Measurements from ENCODE around the gene ADAMTS6. TPM values are rescaled to one million over a fixed set of nuclear protein-coding genes. Genes with fewer than 3 reads are reported as not detected.

The ADAMTS6 gene
- total RNA-seq, 1 experiment from 2014 or later, result 1.2 TPM

- CTCF ChIA-PET, result no interaction called here
- no peaks in the 10 kb centered on the region for H3K4me1 Mint-ChIP-seq (ENCODE audit: low read depth, unreplicated experiment)
- H3K27ac Mint-ChIP-seq (ENCODE audit: unreplicated experiment), result no peak overlapping the region
- H3K27me3 Mint-ChIP-seq (ENCODE audit: unreplicated experiment), result no peaks in the 10 kb centered on the region
- H3K36me3 Mint-ChIP-seq (ENCODE audit: insufficient read depth, unreplicated experiment), result no peaks in the 10 kb centered on the region
- BruUV-seq (replicated peaks), result no TSS peak
- intact Hi-C loops (cut with micrococcal nuclease; ENCODE audit: unreplicated experiment), result no loop called here
- H3K4me3 Mint-ChIP-seq (ENCODE audit: low read depth, unreplicated experiment), result no peak overlapping the region
- no peak for DNase-seq
- H3K9me3 Mint-ChIP-seq (ENCODE audit: low read depth, unreplicated experiment), result no peaks in the 10 kb centered on the region
- TF ChIP-seq CTCF (IDR thresholded peaks at IDR 0.05; ENCODE audit: unreplicated experiment), result no peak
Observed at GRCh38 chr5:65451436-65451835, 30.3 kb downstream of the ADAMTS6 start.

- Mint-ChIP-seq H3K4me3 (ENCODE audit: low read depth, unreplicated experiment) (no peak overlapping the region), H3K9me3 (ENCODE audit: low read depth, unreplicated experiment) (no peaks in the 10 kb centered on the region), H3K4me1 (ENCODE audit: low read depth, unreplicated experiment) (no peaks in the 10 kb centered on the region), H3K27ac (ENCODE audit: unreplicated experiment) (no peak overlapping the region), H3K36me3 (ENCODE audit: insufficient read depth, unreplicated experiment) (no peaks in the 10 kb centered on the region), H3K27me3 (ENCODE audit: unreplicated experiment) (no peaks in the 10 kb centered on the region)
- no peak for TF ChIP-seq CTCF (IDR thresholded peaks at IDR 0.05; ENCODE audit: unreplicated experiment)
- CTCF ChIA-PET, result interaction anchor here (1.2 kb wide), 1 partner anchor 36 kb away, joined by 3 read pairs; no protein-coding TSS in a partner anchor
- intact Hi-C loops (cut with micrococcal nuclease; ENCODE audit: unreplicated experiment), result no loop called here
- DNase-seq, result no peak
- BruUV-seq (replicated peaks), result no TSS peak
Observed at GRCh38 chr5:65446682-65447081, 35.0 kb downstream of the ADAMTS6 start.

- Mint-ChIP-seq H3K27me3 (ENCODE audit: unreplicated experiment) (no peaks in the 10 kb centered on the region), H3K4me3 (ENCODE audit: low read depth, unreplicated experiment) (no peak overlapping the region), H3K36me3 (ENCODE audit: insufficient read depth, unreplicated experiment) (no peaks in the 10 kb centered on the region), H3K9me3 (ENCODE audit: low read depth, unreplicated experiment) (peaks cover under 1% of the 10 kb centered on the region), H3K27ac (ENCODE audit: unreplicated experiment) (no peak overlapping the region), H3K4me1 (ENCODE audit: low read depth, unreplicated experiment) (no peaks in the 10 kb centered on the region)
- no TSS peak for BruUV-seq (replicated peaks)
- CTCF ChIA-PET, result no interaction called here
- no peak for DNase-seq
- intact Hi-C loops (cut with micrococcal nuclease; ENCODE audit: unreplicated experiment), result no loop called here
- TF ChIP-seq CTCF (IDR thresholded peaks at IDR 0.05; ENCODE audit: unreplicated experiment), result no peak
Observed at GRCh38 chr5:65441800-65442199, 39.9 kb downstream of the ADAMTS6 start.

GRCh38 chr5:65440456-65440855 is 41.3 kb downstream of the ADAMTS6 start:
- Mint-ChIP-seq H3K27ac (ENCODE audit: unreplicated experiment) (no peak overlapping the region), H3K36me3 (ENCODE audit: insufficient read depth, unreplicated experiment) (no peaks in the 10 kb centered on the region), H3K27me3 (ENCODE audit: unreplicated experiment) (no peaks in the 10 kb centered on the region), H3K9me3 (ENCODE audit: low read depth, unreplicated experiment) (peaks cover 2% of the 10 kb centered on the region), H3K4me1 (ENCODE audit: low read depth, unreplicated experiment) (no peaks in the 10 kb centered on the region), H3K4me3 (ENCODE audit: low read depth, unreplicated experiment) (no peak overlapping the region)
- BruUV-seq (replicated peaks), result no TSS peak
- CTCF ChIA-PET, result no interaction called here
- no peak for DNase-seq
- TF ChIP-seq CTCF (IDR thresholded peaks at IDR 0.05; ENCODE audit: unreplicated experiment), result no peak
- intact Hi-C loops (cut with micrococcal nuclease; ENCODE audit: unreplicated experiment), result no loop called here

Measured in Calu3 (cell line).